ELF-1 (cell line): Measurements from ENCODE around the gene KCNJ12.
"Not testable (repeated sequence)": the region's sequence is repeated elsewhere in the genome, so short reads cannot be mapped to it uniquely, and the experiment has no call there.

Experiments used
- DNase-seq: peaks from one replicate; pipeline ENCODE4 v3.0.0-alpha.2; 2016; ENCODE audit warnings: low read depth, low spot score

Gene KCNJ12

DNA sequence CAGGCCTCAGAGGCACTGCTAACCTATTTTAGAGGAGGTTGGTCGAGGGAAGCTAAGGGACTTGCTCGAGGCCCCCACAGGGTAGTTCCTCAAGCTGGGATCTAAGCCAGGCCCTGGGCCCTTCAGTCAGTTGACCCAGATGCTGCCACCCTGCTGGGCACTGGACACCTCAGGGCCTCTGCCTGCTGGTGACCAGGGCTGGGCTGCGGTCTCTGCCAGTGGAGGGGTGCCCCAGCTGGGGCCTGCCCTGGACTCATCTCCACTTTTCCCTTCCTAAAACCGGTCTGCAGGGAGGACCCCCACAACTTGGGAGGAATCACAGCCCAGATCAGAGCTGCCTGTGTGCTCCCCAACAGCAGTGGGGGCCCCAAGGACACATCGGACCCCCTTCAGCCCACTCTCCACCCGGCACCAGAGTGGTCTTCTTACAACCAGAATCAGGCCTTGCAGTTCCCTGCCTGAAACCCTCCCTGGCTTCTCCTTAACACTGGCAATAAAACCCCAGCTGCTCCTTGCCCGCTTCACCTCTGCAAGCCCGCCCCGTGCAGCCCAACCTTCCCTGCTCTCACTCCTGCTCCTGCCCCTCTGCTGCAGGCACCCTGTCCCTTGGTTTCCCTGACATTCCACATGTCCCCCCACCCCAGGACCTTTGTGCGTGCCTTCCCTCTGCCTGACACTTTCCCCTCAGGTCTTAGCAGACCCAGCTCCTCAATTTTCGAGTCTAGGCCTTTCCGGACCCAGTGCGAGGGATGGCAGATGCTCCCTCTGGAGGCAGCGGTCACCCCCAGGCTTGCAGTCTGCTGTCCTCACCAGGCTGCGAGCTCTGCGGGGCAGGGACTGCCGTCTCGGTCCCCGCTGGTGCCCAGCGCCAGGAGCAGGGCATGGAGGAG is 45.5 kb downstream of the KCNJ12 start:
- not testable (repeated sequence) for DNase-seq

DNA sequence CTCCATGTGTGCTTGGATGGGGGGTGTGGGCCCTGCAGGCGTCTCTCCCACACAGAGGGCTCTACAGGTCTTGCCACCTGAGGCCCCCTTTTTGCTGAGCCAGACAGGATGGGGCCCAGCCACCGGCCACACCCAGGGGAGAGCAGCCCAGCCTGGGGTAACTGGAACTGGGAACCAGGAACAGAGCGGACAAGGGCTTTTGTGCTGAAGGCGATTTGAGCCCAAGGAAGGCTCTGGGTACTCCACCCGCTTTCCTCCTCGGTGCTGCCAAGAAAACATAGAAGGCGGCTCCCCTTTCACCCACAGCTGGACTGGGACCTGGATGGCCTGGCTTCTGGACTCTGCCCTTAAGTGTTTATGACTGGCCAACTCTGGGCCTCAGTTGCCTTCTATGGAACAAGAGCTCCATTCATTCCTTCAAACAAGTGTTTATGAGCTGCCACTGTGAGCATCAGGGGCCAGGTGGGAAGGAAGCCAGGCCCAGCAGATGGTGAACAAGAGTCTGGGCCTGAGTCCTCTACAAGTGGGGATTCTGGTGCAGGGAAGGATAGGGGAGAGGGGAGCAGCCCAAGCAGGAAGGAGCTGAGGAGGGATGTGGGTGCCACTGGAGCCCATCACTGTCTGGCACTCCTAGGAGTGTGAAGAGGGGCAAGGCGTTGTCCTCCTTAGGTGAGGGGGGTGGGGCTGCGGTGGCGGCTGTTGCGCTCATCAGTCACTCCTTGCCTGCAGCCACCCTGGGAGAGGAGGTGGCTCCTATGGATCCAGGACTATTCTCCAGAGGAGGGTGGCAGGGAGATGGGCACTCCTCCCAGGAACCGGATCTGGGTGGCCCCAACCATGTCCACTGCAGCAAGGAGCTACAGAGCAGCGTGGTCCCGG is 46.4 kb downstream of the KCNJ12 start:
- not testable (repeated sequence) for DNase-seq

DNA sequence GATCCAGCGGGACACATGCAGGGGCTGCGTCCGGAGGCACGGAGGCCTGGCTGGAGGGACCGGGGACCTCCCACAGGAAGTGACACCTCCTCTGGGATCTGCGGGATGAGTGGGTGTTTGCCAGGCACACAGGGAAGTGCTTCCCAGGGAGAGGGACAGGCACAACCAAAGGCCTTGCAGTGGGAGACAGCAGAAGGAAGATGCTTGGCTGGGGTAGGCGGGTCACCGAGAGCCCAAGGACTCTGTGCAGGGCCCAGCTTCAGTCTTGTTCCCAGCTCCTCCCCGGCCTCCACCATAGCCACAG is 47.0 kb downstream of the KCNJ12 start:
- DNase-seq = not testable (repeated sequence)

DNA sequence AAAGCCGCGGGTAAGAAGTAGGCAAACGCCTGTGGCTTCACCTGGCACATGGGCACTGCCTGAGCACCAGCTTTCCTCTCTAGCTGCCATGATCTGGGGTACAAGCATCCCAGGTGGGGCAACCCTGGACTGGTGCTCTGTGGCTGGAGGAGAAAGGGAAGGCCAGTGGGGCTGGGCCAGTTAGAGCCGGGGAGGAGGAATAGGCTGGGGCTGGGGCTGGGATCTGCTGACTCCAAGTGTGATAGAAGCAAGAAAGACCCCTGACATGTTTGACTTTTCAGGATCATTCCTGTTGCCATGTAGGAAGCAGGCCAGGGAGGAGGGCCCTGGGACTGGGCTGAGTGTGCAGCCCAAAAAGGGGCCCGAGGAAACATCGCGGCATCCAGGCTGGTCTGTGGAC is 48.5 kb downstream of the KCNJ12 start:
- not testable (repeated sequence) for DNase-seq

DNA sequence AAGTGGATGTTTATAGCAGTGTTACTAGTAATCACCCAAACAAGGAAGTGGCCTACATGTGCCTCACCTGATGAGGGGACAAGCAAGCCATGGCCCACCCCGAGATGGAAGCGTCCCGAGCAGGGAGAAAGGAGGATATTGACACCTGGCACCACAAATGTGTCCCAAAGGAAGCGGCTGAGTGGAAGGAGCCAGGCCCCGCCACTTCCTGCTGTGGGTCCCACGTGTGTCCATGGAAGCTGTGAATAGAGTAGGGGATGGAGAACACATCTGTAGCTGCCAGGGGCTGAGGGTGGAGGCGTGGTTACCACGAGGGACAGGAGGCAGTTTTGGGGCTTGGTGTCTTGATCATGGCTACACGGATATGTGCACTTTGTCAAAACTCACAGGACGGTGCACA is 49.2 kb downstream of the KCNJ12 start:
- DNase-seq = no peak

DNA sequence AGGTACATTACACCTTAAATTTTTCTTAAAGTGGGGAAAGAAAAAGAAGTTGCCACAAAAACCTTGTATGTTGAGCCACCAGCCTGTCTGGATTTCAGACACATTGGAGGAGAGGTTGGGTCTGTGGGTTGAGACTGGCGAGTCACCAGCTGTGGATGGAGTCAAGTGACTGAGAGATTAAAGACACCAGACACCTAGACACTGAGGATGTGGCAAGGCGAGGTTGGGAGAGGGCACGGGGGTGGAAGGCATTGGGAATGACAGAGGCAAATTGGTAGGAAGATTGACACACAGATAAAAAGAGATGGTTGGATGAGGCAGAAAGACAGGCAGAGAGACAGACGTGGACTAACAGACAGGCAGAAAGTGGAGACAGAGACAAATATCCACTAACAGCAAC is 49.6 kb downstream of the KCNJ12 start:
- DNase-seq = no peak

DNA sequence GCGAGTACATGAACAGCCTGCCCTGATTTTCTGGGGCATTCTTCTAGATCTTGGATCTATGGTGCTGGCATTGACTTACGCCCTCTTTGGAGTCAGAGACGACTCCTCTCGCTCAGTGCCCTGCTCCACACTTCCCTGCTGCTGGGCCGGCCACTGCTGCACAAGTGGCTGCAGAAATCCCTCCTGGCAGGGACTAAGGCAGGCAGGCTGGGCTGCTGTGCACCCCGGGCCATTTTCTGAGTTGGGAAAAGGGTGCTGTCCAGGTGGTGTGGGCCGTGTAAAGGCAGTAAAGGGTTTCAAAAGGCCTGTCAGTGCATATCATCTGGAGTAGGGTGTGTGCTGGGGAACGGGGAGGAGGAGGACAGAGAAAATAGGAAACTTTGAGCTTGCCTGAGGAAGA is 50.1 kb downstream of the KCNJ12 start:
- DNase-seq = not testable (repeated sequence)

DNA sequence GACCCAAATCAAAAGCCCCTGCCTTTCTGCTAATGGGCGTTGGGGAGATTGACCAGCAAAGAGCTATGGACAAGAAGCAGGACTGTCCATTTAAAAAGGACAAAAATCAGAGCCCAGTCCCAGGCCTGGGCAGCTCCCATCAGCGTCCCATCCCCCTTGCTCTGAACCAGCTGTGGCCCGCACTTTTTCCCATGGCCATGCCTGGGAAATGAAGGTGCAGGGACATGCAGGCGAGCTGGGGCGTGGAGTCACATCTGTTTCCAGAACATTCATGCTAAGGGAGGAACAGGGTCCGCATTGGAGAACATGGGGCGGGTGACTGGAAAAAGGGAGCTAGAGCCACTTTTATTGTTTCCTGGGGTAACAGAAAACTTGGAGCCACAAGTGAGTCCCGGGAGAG is 50.7 kb downstream of the KCNJ12 start:
- DNase-seq = not testable (repeated sequence)

DNA sequence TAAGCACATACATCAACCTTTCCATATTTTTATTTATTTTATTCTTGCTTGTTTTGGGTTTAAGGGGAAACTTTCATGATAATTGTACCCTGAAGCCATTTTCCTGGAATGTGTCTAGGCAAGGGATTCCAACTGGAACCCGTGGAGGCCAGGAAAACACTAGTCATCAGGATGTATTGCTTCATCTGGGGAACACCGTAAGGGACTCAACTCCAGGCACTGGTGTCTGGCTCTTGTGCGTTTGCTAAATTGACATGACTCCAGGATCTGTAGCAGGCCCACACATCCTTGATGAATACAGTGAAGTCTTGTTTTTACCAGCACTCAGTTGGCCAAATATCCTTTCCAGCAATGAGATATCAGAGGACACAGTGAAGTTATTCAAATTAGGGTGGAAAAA is 51.6 kb downstream of the KCNJ12 start:
- not testable (repeated sequence) for DNase-seq

DNA sequence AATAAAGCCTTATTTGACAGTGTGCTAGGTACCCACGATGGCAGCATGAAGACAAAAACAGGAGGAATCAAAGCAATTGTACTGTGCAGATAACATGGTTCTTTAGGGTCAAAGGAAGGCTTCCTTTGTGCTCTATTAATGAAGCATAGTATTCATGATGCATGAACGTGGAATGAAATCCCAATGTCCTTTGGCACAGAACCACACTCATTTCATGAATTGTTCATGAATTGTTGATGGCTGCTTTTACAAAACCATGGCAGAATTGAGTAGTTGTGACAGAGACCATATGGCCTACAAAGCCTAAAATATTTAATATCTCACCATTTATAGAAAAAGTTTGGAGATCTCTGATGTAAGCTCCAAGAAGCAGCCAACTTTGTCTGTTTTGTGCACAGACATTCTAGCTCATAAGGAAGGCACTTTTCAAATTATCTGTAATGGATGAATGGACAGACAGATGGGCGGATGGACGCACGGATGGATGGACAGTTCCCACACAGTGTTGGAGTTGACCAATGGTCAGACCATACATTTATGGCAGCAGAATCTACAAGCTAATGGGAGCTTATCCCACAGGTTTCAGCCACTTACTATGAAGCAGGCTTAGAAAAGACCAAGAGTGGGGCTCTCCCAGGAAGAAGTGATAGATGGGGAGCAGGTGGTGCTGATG is 52.7 kb downstream of the KCNJ12 start:
- DNase-seq = not testable (repeated sequence)

DNA sequence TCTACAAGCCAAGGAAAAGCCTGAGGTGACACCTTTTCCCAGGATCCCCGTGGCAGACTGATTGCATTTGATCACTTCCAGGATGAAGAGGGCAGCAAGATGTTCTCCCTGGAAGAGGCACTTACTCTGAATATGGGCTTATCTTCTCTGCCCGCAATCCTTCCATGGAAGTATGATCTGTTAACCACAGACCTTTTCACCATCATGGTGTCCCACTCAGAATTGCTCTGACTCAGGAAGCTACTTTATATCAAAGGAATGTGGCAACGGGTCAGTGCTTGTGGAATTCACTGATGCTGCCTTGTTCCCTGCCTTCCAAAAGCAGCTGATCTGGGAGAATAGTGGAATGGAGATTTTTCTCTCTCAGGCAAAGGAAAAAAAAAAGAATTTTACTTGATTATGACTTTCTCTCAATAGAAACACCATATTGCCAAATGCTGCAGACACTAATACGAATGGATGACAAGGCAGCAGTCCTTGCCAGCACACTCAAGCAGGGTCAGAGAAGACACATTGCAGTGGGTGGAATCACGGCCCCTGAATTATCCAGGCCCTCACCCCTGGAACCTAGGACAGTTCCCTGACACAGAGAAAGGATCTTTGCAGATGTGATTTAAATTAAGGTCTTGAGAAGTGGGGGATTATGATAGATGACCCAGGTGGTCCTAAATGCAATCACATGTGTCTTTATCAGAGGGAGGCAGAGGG is 53.9 kb downstream of the KCNJ12 start:
- DNase-seq = not testable (repeated sequence)

DNA sequence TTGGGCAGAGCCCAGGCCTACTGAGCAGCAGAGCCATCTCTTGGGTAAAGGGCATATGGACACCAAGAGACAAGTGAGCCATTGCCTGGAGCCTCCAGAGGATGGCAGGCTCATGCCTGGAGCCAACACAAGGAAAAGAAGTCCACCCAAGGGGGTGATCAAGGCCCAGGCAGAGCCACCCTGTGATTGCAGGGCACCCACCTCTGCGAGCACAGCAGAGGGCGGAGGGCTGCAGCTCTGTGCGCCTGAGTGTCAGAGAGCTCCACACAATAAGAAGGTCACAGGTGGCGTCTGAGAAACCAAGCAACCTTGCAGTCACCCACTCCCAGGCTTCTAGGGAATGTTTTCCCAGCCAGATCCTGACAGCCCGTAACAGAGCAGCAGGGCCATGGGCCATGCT is 57.8 kb downstream of the KCNJ12 start:
- not testable (repeated sequence) for DNase-seq

DNA sequence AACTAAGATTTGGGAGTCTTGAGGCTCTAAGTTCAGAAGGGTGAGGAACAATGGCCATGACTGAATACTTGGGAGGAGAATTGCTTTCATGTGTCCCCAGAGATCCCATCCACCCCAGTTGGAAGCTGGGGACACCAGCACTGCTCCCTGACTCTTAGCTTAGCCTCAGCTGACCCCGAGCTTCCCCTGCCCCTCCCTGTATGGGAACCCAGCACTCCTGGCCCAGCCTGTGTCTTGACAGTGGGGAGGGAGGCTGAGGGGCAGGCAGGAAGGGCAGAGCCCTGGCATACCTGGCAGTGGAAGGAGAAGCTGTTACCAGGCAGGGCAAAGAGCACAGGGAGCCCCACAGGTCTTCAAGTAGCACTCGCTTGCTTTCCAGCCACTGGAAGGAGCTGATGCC is 58.8 kb downstream of the KCNJ12 start:
- DNase-seq = not testable (repeated sequence)

DNA sequence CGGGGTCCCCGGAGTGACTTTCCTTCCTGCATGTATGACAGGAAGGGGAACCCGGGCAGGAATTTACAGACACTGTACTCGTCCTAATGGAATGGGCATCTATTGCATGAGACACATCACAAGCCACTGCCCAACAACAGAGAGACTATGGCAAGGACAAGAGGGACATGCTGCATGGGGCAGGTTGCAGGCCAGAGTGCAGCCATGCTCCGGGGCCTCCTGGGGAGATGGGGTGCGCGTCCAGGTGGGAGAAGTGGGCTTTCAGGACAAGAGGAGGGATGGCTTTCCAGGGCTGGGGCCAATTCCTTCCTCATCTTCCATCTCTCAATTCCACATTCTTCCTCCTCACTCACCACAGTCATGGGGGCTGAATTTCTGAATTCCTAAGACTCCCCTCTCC is 60.3 kb downstream of the KCNJ12 start:
- DNase-seq = not testable (repeated sequence)

DNA sequence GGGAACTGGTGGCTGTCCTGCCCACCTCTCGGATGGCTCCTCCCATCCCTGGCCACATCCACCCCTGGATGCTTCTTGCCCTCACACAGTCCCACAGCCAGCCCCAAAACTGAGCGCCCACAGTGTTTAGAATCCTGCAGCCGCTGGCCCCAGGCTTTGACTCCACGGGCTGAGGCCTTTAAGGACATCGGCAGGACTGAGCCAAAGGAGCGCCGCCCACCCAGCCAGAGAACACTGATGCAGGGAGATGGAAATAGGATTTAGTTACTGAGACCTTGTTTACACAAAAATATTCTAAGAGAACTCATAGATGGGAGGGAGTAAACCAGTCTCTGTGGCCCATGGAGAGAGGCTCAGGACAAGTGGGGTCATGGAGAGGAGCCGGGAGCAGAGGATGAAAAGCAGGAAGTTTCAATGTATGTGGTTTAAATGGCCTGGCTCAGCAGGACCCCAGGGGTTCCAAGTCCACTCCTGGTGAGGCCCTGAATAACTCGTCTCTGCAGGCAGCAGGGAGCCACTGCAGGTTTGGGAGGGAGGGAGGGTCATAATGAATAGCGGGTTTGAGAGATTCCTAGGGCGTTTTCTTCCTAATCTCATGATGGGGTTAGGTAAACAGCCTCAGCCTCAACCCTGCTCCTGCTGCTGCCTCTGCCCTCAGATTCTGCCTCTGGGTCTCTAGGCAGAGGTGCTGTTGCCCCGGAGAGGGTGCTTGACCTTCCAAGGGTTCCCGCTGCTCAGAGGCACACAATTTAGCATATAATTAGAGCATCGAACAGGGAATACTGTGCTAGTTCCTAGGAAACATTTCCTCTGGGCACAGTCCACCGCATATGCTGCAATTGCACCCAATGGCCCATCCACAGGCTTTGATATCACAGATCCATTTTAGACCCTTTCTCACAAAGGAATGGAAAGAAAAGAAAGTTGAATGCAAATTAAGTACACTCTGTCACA is 61.0 kb downstream of the KCNJ12 start:
- DNase-seq = peak; percentile 23

DNA sequence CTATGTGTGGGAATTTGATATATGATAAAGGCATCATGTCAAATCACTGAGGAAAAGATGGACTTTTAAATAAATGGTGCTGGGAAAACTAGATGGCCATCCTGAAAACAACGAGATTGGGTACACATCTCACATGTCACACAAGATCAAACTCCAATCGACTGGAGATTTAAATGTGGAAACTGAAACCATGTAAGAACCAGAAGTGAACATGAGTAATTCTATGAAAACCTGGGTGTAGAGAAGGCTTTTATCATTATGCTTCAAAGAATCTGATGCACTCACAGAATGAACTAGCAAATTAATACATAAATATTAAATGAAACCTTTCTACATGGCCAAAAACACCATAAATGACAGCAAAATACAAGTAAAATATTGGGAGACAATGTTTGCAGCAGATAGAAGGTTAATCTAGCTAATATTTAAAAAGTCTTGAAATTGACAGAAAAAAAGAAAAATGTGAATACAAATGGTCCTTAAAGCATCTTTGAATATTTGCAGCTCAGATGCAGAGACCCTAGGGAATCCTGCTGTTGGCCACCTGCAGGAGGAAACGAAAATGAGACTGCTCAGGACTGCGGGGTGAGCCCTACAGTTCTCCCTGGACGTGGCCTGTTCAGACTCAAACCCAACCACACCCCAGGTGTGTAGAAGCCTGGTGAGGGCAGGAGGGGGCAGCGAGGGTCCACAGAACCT is 62.3 kb downstream of the KCNJ12 start:
- DNase-seq = not testable (repeated sequence)

DNA sequence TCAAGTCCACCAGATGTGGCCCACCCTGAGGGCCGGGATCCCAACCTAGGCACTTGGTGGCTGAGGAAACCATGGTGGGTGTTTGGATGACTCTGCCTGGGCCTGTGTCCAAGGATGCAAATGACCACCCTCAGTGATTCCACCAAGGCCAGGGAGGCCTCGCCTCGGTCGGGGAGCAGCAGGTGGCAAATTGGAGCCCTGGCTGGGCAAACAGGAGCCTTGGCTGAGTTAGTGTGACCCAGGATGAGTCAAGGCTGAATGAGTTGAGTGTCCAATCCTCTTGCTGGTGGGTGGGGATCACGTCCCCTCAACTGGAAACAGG is 62.8 kb downstream of the KCNJ12 start:
- DNase-seq = not testable (repeated sequence)

DNA sequence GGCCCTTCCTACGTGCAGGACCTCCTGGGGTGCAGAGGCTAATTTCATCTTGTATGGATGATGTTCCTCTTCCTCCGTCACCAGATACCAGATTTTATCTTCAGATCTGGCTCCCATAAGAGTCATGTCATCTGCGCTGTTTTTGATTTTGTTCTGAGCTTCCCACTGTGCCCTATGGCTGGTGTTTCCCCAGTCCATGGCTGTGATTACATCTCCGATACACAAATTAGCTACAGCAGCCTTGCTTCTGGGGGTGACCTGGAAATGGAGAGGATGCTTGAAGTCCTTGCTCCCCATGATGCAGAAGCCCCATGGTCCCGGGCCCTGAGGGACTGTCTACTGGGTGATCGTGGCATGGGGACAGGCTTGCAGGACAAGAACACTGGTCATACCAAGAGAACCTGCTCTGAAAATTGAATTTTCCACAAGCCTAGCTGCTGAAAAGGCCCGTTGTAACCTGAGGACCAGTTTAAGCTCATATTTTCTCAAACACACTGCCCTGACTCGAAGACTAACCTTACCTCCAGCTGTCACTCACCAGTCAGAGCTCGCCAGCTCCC is 69.0 kb downstream of the KCNJ12 start:
- no peak for DNase-seq

DNA sequence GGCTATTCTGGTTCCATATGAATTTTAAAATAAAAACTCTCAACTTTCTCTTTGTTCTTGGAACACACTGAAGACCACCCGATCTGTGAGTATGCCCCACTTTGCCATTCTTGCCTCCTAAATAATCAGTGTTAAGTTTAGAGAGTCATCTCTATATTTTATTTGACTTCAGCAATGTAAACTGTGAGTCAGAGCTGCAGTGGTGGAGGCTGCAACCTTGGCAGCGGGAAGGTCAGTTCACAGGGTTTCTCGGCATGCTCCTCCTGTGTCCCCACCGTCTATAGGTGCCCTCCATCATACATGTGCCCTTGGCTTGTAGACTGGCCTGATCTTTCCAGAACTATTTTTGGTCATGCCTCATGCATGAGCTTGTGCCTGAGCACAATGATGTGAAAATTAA is 71.4 kb downstream of the KCNJ12 start:
- DNase-seq = not testable (repeated sequence)
